Stimulated activated naive CD8-positive, alpha-beta T cell treated with anti-CD3 and anti-CD28 coated beads, Interleukin-15, Interleukin-2, amounts not matched to agents 100 ng/mL and 50 ng/mL, for 24 hours (primary cell): ENCODE data around the gene SATB1.

ENCODE experiments used
- H3K27ac Mint-ChIP-seq: one replicate; pipeline ENCODE4 v1.8.0; 2021; ENCODE audit warnings: mild to moderate bottlenecking, mixed read lengths
- H3K27me3 Mint-ChIP-seq: one replicate; pipeline ENCODE4 v1.8.0; 2021; ENCODE audit warnings: mixed read lengths
- H3K36me3 Mint-ChIP-seq: one replicate; pipeline ENCODE4 v1.8.0; 2021; ENCODE audit warnings: low read depth, mixed read lengths
- H3K4me1 Mint-ChIP-seq: one replicate; pipeline ENCODE4 v1.8.0; 2021; ENCODE audit warnings: low read depth, mixed read lengths
- H3K4me3 Mint-ChIP-seq: one replicate; pipeline ENCODE4 v1.8.0; 2021; ENCODE audit warnings: mild to moderate bottlenecking, mixed read lengths
- H3K9me3 Mint-ChIP-seq: one replicate; pipeline ENCODE4 v1.8.0; 2021; ENCODE audit warnings: mixed read lengths

The SATB1 gene

GRCh38 chr3:18440066-18440722 lies 15.1 kb upstream of the SATB1 start:
- Mint-ChIP-seq H3K4me1 (peaks cover 55% of the 10 kb centered on the region), H3K9me3 (no peaks in the 10 kb centered on the region), H3K4me3 (peak overlapping the region; percentile 97), H3K36me3 (peaks cover 74% of the 10 kb centered on the region), H3K27me3 (no peaks in the 10 kb centered on the region), H3K27ac (peak overlapping the region; percentile 91)

- H3K27me3 Mint-ChIP-seq, result no peaks in the 10 kb centered on the region
- peaks cover 79% of the 10 kb centered on the region for H3K36me3 Mint-ChIP-seq
- peak overlapping the region; percentile 91 for H3K27ac Mint-ChIP-seq
- H3K4me3 Mint-ChIP-seq, result peak overlapping the region; percentile 97
- no peaks in the 10 kb centered on the region for H3K9me3 Mint-ChIP-seq
- H3K4me1 Mint-ChIP-seq, result peaks cover 61% of the 10 kb centered on the region
Observed at GRCh38 chr3:18439281-18439680, 14.1 kb upstream of the SATB1 start.

GRCh38 chr3:18438586-18438985 lies 13.4 kb upstream of the SATB1 start:
- H3K36me3 Mint-ChIP-seq, result peaks cover 74% of the 10 kb centered on the region
- peak overlapping the region; percentile 85 for H3K27ac Mint-ChIP-seq
- H3K4me3 Mint-ChIP-seq, result peak overlapping the region; percentile 97

GRCh38 chr3:18436213-18436612 lies 11.1 kb upstream of the SATB1 start:
- H3K4me1 Mint-ChIP-seq, result peaks cover 73% of the 10 kb centered on the region
- H3K9me3 Mint-ChIP-seq, result no peaks in the 10 kb centered on the region
- peak overlapping the region; percentile 97 for H3K4me3 Mint-ChIP-seq
- peaks cover 74% of the 10 kb centered on the region for H3K36me3 Mint-ChIP-seq
- H3K27me3 Mint-ChIP-seq, result no peaks in the 10 kb centered on the region
- peak overlapping the region; percentile 89 for H3K27ac Mint-ChIP-seq

More at GRCh38 chr3:18438586-18438985, 13.4 kb upstream of the SATB1 start:
- Mint-ChIP-seq H3K4me1 (peaks cover 61% of the 10 kb centered on the region), H3K9me3 (no peaks in the 10 kb centered on the region), H3K27me3 (no peaks in the 10 kb centered on the region)

- H3K9me3 Mint-ChIP-seq, result no peaks in the 10 kb centered on the region
- H3K36me3 Mint-ChIP-seq, result peaks cover 73% of the 10 kb centered on the region
- no peaks in the 10 kb centered on the region for H3K27me3 Mint-ChIP-seq
- H3K27ac Mint-ChIP-seq, result peak overlapping the region; percentile 89
- H3K4me3 Mint-ChIP-seq, result peak overlapping the region; percentile 97
- peaks cover 72% of the 10 kb centered on the region for H3K4me1 Mint-ChIP-seq
Observed at GRCh38 chr3:18434711-18435110, 9.6 kb upstream of the SATB1 start.

- H3K9me3 Mint-ChIP-seq, result no peaks in the 10 kb centered on the region
- peaks cover 67% of the 10 kb centered on the region for H3K36me3 Mint-ChIP-seq
- H3K27me3 Mint-ChIP-seq, result no peaks in the 10 kb centered on the region
- H3K4me3 Mint-ChIP-seq, result peak overlapping the region; percentile 80
- H3K27ac Mint-ChIP-seq, result peak overlapping the region; percentile 85
- peaks cover 77% of the 10 kb centered on the region for H3K4me1 Mint-ChIP-seq
Observed at GRCh38 chr3:18432752-18433151, 7.6 kb upstream of the SATB1 start.

GRCh38 chr3:18431266-18431665 lies 6.1 kb upstream of the SATB1 start:
- Mint-ChIP-seq H3K36me3 (peaks cover 64% of the 10 kb centered on the region), H3K27ac (peak overlapping the region; percentile 85), H3K27me3 (no peaks in the 10 kb centered on the region), H3K4me1 (peaks cover 82% of the 10 kb centered on the region), H3K9me3 (no peaks in the 10 kb centered on the region), H3K4me3 (peak overlapping the region; percentile 80)

- H3K4me1 Mint-ChIP-seq, result peaks cover 75% of the 10 kb centered on the region
- no peaks in the 10 kb centered on the region for H3K9me3 Mint-ChIP-seq
- H3K4me3 Mint-ChIP-seq, result peak overlapping the region; percentile 80
- H3K36me3 Mint-ChIP-seq, result peaks cover 53% of the 10 kb centered on the region
- no peaks in the 10 kb centered on the region for H3K27me3 Mint-ChIP-seq
- H3K27ac Mint-ChIP-seq, result peak overlapping the region; percentile 64
Observed at GRCh38 chr3:18428991-18429745, 4.0 kb upstream of the SATB1 start.

- Mint-ChIP-seq H3K4me1 (peaks cover 84% of the 10 kb centered on the region), H3K4me3 (peak overlapping the region; percentile 80), H3K36me3 (peaks cover 64% of the 10 kb centered on the region)
Observed at GRCh38 chr3:18428036-18428435, 2.9 kb upstream of the SATB1 start.

GRCh38 chr3:18426597-18427193 lies 1.6 kb upstream of the SATB1 start:
- peaks cover 62% of the 10 kb centered on the region for H3K36me3 Mint-ChIP-seq

More at GRCh38 chr3:18428036-18428435, 2.9 kb upstream of the SATB1 start:
- Mint-ChIP-seq H3K27ac (peak overlapping the region; percentile 64), H3K9me3 (no peaks in the 10 kb centered on the region), H3K27me3 (no peaks in the 10 kb centered on the region)

GRCh38 chr3:18425641-18426257 lies 610 bp upstream of the SATB1 start:
- Mint-ChIP-seq H3K9me3 (no peaks in the 10 kb centered on the region), H3K36me3 (peaks cover 62% of the 10 kb centered on the region), H3K4me3 (peak overlapping the region; percentile 86), H3K4me1 (peaks cover 84% of the 10 kb centered on the region), H3K27ac (peak overlapping the region; percentile 98), H3K27me3 (no peaks in the 10 kb centered on the region)

More at GRCh38 chr3:18426597-18427193, 1.6 kb upstream of the SATB1 start:
- Mint-ChIP-seq H3K9me3 (no peaks in the 10 kb centered on the region), H3K27ac (peak overlapping the region; percentile 82), H3K4me1 (peaks cover 84% of the 10 kb centered on the region), H3K27me3 (no peaks in the 10 kb centered on the region), H3K4me3 (peak overlapping the region; percentile 73)

GRCh38 chr3:18424213-18424728 lies 868 bp downstream of the SATB1 start:
- H3K27me3 Mint-ChIP-seq, result no peaks in the 10 kb centered on the region

GRCh38 chr3:18423401-18424212 lies 1.5 kb downstream of the SATB1 start:
- H3K36me3 Mint-ChIP-seq, result peaks cover 70% of the 10 kb centered on the region
- peak overlapping the region; percentile 86 for H3K4me3 Mint-ChIP-seq
- peak overlapping the region; percentile 91 for H3K27ac Mint-ChIP-seq
- peaks cover 85% of the 10 kb centered on the region for H3K4me1 Mint-ChIP-seq
- H3K27me3 Mint-ChIP-seq, result no peaks in the 10 kb centered on the region
- no peaks in the 10 kb centered on the region for H3K9me3 Mint-ChIP-seq

More at GRCh38 chr3:18424213-18424728, 868 bp downstream of the SATB1 start:
- Mint-ChIP-seq H3K9me3 (no peaks in the 10 kb centered on the region), H3K4me1 (peaks cover 85% of the 10 kb centered on the region), H3K27ac (peak overlapping the region; percentile 91), H3K36me3 (peaks cover 68% of the 10 kb centered on the region), H3K4me3 (peak overlapping the region; percentile 86)

GRCh38 chr3:18422972-18423371 lies 2.2 kb downstream of the SATB1 start:
- Mint-ChIP-seq H3K4me1 (peaks cover 85% of the 10 kb centered on the region), H3K36me3 (peaks cover 73% of the 10 kb centered on the region), H3K9me3 (no peaks in the 10 kb centered on the region)

More at GRCh38 chr3:18422972-18423371, 2.2 kb downstream of the SATB1 start:
- H3K4me3 Mint-ChIP-seq, result peak overlapping the region; percentile 86
- H3K27ac Mint-ChIP-seq, result peak overlapping the region; percentile 91
- H3K27me3 Mint-ChIP-seq, result no peaks in the 10 kb centered on the region
